Rectal smooth muscle tissue (tissue), 1 donor: ENCODE data around the gene POR.

ENCODE experiments used
- H3K27ac ChIP-seq: one replicate; pipeline ENCODE4 v1.7.0; 2013; ENCODE audit warnings: low read depth, low read length, inconsistent platforms
- H3K27me3 ChIP-seq: one replicate; pipeline ENCODE4 v1.7.0; 2013; ENCODE audit warnings: low read length; ENCODE audit not compliant: control insufficient read depth, insufficient read depth
- H3K36me3 ChIP-seq: one replicate; pipeline ENCODE4 v1.7.0; 2013; ENCODE audit warnings: low read length; ENCODE audit not compliant: control insufficient read depth, insufficient read depth
- H3K4me1 ChIP-seq: one replicate; pipeline ENCODE4 v1.7.0; 2013; ENCODE audit warnings: low read length; ENCODE audit not compliant: control insufficient read depth, insufficient read depth
- H3K4me3 ChIP-seq: one replicate; pipeline ENCODE4 v1.7.0; 2013; ENCODE audit warnings: low read length
- H3K9ac ChIP-seq: one replicate; pipeline ENCODE4 v1.7.0; 2013; ENCODE audit warnings: low read length

Gene POR

GRCh38 chr7:75925717-75926435, 10.9 kb downstream of the POR start:
- no peak overlapping the region for H3K27ac ChIP-seq
- H3K4me1 ChIP-seq: no peaks in the 10 kb centered on the region
- H3K36me3 ChIP-seq: no peaks in the 10 kb centered on the region
- no peak overlapping the region for H3K9ac ChIP-seq
- H3K4me3 ChIP-seq: no peak overlapping the region
- no peaks in the 10 kb centered on the region for H3K27me3 ChIP-seq

GRCh38 chr7:75928568-75928914, 13.6 kb downstream of the POR start:
- Histone ChIP-seq H3K4me3 (no peak overlapping the region), H3K36me3 (no peaks in the 10 kb centered on the region), H3K4me1 (no peaks in the 10 kb centered on the region), H3K9ac (no peak overlapping the region), H3K27me3 (no peaks in the 10 kb centered on the region), H3K27ac (no peak overlapping the region)

- no peak overlapping the region for H3K4me3 ChIP-seq
- H3K27me3 ChIP-seq: no peaks in the 10 kb centered on the region
- no peaks in the 10 kb centered on the region for H3K36me3 ChIP-seq
- no peaks in the 10 kb centered on the region for H3K4me1 ChIP-seq
- no peak overlapping the region for H3K27ac ChIP-seq
- no peak overlapping the region for H3K9ac ChIP-seq
These were observed 16.7 kb downstream of the POR start for GRCh38 chr7:75931680-75932079.

- Histone ChIP-seq H3K27me3 (no peaks in the 10 kb centered on the region), H3K27ac (no peak overlapping the region), H3K36me3 (no peaks in the 10 kb centered on the region), H3K4me1 (no peaks in the 10 kb centered on the region), H3K4me3 (no peak overlapping the region), H3K9ac (no peak overlapping the region)
These were observed 23.2 kb downstream of the POR start for GRCh38 chr7:75937958-75938786.

- Histone ChIP-seq H3K4me3 (no peak overlapping the region), H3K27me3 (no peaks in the 10 kb centered on the region), H3K27ac (no peak overlapping the region), H3K9ac (no peak overlapping the region), H3K4me1 (no peaks in the 10 kb centered on the region), H3K36me3 (no peaks in the 10 kb centered on the region)
These were observed 24.0 kb downstream of the POR start for GRCh38 chr7:75938921-75939320.

GRCh38 chr7:75943864-75944263, 28.9 kb downstream of the POR start:
- H3K27me3 ChIP-seq: no peaks in the 10 kb centered on the region
- no peaks in the 10 kb centered on the region for H3K4me1 ChIP-seq
- no peaks in the 10 kb centered on the region for H3K36me3 ChIP-seq
- H3K9ac ChIP-seq: no peak overlapping the region
- H3K4me3 ChIP-seq: no peak overlapping the region
- H3K27ac ChIP-seq: no peak overlapping the region

- H3K27ac ChIP-seq: no peak overlapping the region
These were observed 29.6 kb downstream of the POR start for GRCh38 chr7:75944507-75944906.

GRCh38 chr7:75945297-75946168, 30.6 kb downstream of the POR start:
- Histone ChIP-seq H3K4me1 (no peaks in the 10 kb centered on the region), H3K9ac (no peak overlapping the region), H3K27ac (no peak overlapping the region)

More at GRCh38 chr7:75944507-75944906, 29.6 kb downstream of the POR start:
- no peak overlapping the region for H3K4me3 ChIP-seq
- no peak overlapping the region for H3K9ac ChIP-seq
- no peaks in the 10 kb centered on the region for H3K27me3 ChIP-seq
- H3K4me1 ChIP-seq: no peaks in the 10 kb centered on the region
- H3K36me3 ChIP-seq: no peaks in the 10 kb centered on the region

GRCh38 chr7:75946207-75946855, 31.4 kb downstream of the POR start:
- Histone ChIP-seq H3K9ac (no peak overlapping the region), H3K27ac (no peak overlapping the region), H3K36me3 (no peaks in the 10 kb centered on the region), H3K4me1 (no peaks in the 10 kb centered on the region), H3K27me3 (no peaks in the 10 kb centered on the region), H3K4me3 (no peak overlapping the region)

More at GRCh38 chr7:75945297-75946168, 30.6 kb downstream of the POR start:
- no peak overlapping the region for H3K4me3 ChIP-seq
- no peaks in the 10 kb centered on the region for H3K36me3 ChIP-seq
- no peaks in the 10 kb centered on the region for H3K27me3 ChIP-seq

- no peak overlapping the region for H3K4me3 ChIP-seq
- no peak overlapping the region for H3K27ac ChIP-seq
- H3K9ac ChIP-seq: no peak overlapping the region
- H3K27me3 ChIP-seq: no peaks in the 10 kb centered on the region
- H3K4me1 ChIP-seq: no peaks in the 10 kb centered on the region
- no peaks in the 10 kb centered on the region for H3K36me3 ChIP-seq
These were observed 33.2 kb downstream of the POR start for GRCh38 chr7:75948179-75948578.

GRCh38 chr7:75950111-75950681, 35.2 kb downstream of the POR start:
- Histone ChIP-seq H3K4me1 (no peaks in the 10 kb centered on the region), H3K36me3 (peaks cover 1% of the 10 kb centered on the region), H3K27me3 (no peaks in the 10 kb centered on the region), H3K9ac (no peak overlapping the region), H3K4me3 (no peak overlapping the region), H3K27ac (no peak overlapping the region)
